ENCODE data around the gene RMND1. TPM values are rescaled to one million over a fixed set of nuclear protein-coding genes. Genes with fewer than 3 reads are reported as not detected.

The RMND1 gene
- total and polyA plus RNA-seq, 9 of the 15 experiments (the other 6 are each of a cell fraction or from before 2014, with no cell fraction given): 26.9 to 47.8 (median 36.2) TPM

DNA sequence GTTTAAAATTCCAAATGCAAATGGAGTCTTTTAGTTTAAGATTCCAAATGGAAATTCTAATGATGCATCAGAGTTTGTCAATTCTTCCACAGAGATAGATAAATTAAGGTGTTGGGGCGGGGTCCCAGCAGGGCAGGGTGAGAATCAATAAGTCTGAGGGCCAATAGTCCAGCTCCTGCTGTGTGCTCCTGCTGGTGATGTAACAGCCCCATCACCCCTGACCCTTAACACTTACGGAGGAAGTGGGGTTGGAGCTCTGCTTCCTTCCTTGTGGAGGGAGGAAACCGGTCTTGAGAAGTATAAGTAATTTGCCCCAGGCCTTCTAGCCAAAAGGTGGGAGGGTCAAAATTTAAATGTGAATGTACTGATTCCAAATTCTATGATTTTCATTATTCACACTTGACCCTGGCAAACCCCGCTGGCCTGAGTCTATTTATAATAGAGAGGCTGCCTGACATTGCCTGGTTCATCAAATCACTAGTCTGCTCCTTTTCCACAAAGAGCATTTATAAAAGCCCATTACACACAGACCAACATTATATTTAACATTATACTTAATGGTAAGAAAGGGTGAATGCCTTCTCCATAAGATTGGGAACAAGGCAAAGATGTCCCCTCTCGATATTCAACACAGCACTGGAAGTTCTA is 77.8 kb downstream of the RMND1 start (continued):
- TF ChIP-seq, protein P1, sequence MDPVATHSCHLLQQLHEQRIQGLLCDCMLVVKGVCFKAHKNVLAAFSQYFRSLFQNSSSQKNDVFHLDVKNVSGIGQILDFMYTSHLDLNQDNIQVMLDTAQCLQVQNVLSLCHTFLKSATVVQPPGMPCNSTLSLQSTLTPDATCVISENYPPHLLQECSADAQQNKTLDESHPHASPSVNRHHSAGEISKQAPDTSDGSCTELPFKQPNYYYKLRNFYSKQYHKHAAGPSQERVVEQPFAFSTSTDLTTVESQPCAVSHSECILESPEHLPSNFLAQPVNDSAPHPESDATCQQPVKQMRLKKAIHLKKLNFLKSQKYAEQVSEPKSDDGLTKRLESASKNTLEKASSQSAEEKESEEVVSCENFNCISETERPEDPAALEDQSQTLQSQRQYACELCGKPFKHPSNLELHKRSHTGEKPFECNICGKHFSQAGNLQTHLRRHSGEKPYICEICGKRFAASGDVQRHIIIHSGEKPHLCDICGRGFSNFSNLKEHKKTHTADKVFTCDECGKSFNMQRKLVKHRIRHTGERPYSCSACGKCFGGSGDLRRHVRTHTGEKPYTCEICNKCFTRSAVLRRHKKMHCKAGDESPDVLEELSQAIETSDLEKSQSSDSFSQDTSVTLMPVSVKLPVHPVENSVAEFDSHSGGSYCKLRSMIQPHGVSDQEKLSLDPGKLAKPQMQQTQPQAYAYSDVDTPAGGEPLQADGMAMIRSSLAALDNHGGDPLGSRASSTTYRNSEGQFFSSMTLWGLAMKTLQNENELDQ (CRISPR knock-in tag; IDR thresholded peaks at IDR 0.05; ENCODE audit: borderline replicate concordance): no peak
- TF ChIP-seq, protein P2, sequence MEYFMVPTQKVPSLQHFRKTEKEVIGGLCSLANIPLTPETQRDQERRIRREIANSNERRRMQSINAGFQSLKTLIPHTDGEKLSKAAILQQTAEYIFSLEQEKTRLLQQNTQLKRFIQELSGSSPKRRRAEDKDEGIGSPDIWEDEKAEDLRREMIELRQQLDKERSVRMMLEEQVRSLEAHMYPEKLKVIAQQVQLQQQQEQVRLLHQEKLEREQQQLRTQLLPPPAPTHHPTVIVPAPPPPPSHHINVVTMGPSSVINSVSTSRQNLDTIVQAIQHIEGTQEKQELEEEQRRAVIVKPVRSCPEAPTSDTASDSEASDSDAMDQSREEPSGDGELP (CRISPR knock-in tag; IDR thresholded peaks at IDR 0.05; ENCODE audit: borderline replicate concordance): no peak
- TF ChIP-seq SLC30A9 (CRISPR knock-in tag; IDR thresholded peaks at IDR 0.05): no peak
- no peak for TF ChIP-seq PTRF (tag; IDR thresholded peaks at IDR 0.05)
- TF ChIP-seq CXXC5 (CRISPR knock-in tag; IDR thresholded peaks at IDR 0.05): peak; percentile 30; the same call in 1 of the 2 replicates
- TF ChIP-seq HDAC6 (IDR thresholded peaks at IDR 0.05; ENCODE audit: low read depth, low read length): no peak
- no peak for TF ChIP-seq PPARD (CRISPR knock-in tag; IDR thresholded peaks at IDR 0.05)
- TF ChIP-seq MEF2D (tag; conservative IDR thresholded peaks at IDR 0.05; ENCODE audit: low read depth): no peak
- no peak for TF ChIP-seq SOX6 (IDR thresholded peaks at IDR 0.05)
- no peak for TF ChIP-seq KLF6 (CRISPR knock-in tag; IDR thresholded peaks at IDR 0.05; ENCODE audit: borderline replicate concordance)
- TF ChIP-seq ETV6 (IDR thresholded peaks at IDR 0.05; ENCODE audit: borderline replicate concordance in 1 of 2, low read depth in 2 of 2, low read length in 1 of 2): peak; percentile 56 to 68; a peak in 1 of 4 replicates
- no peak for TF ChIP-seq ETV6 (CRISPR knock-in tag; IDR thresholded peaks at IDR 0.05; ENCODE audit: borderline replicate concordance)
- TF ChIP-seq SRSF7 (optimal IDR thresholded peaks at IDR 0.05; ENCODE audit: low read depth, low read length): no peak
- TF ChIP-seq ARID1B (IDR thresholded peaks at IDR 0.05): no peak
- peak; percentile 91 for TF ChIP-seq NR2C1 (IDR thresholded peaks at IDR 0.05)
- peak; percentile 96 for TF ChIP-seq NR2C1 (tag; IDR thresholded peaks at IDR 0.05)
- no peak for TF ChIP-seq NFE2L1 (tag; IDR thresholded peaks at IDR 0.05; ENCODE audit: borderline replicate concordance, low read depth)

All from K562 (cell line).